GM12875 (cell line): ENCODE measurements around the gene FOXN3.

Source experiments
- H3K4me3 ChIP-seq: one replicate; pipeline ENCODE4 v1.5.1; 2011; ENCODE audit warnings: low read depth, low read length, control low read depth
- CTCF ChIP-seq: IDR thresholded peaks from 2 replicates; pipeline ENCODE4 v1.5.1; 2011; ENCODE audit warnings: low read depth, mild to moderate bottlenecking, control low read depth, inconsistent platforms, low read length, moderate library complexity, borderline replicate concordance; ENCODE audit not compliant: insufficient read depth

FOXN3 gene

DNA sequence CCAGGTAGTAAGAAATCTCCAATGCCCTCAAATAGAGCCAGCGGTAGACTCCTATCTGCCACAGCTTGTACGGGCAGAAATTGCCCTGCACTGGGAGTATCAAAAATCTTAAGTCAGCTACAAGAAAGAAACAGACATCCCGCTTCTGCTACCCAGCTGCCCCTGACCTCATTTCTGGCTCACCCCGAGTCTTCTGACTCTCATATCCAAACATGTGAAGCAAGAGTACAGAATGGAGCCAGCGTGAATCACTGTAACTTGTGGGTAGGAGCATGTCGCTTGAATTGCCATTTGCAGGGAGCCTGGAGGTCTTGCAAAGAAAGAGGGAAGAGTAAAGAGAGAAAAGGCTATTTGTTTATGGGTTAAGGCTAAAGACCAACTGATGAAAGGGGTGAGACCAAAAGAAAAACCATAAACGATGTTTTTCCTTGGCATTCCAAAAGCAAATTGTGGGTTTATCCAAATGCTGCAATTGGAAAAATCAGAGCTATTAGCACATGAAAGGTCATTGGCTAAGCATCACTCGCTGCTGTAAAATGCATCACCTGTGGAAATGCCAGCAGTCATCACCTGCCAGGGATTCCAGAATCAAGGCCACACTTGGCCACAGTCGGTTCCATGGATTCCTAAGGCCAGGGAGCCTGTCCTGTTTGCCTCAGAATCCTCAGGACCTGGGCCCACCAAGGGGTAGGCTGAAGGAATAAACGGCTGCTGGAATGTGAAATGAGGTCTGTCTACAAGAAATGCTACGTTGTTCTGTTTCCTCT, 86.6 kb downstream of the FOXN3 start:
- H3K4me3 ChIP-seq = no peak overlapping the region
- no peak for TF ChIP-seq CTCF

- TF ChIP-seq CTCF = no peak
- no peak overlapping the region for H3K4me3 ChIP-seq
These were observed 89.2 kb downstream of the FOXN3 start for GRCh38 chr14:89327771-89328212.

DNA sequence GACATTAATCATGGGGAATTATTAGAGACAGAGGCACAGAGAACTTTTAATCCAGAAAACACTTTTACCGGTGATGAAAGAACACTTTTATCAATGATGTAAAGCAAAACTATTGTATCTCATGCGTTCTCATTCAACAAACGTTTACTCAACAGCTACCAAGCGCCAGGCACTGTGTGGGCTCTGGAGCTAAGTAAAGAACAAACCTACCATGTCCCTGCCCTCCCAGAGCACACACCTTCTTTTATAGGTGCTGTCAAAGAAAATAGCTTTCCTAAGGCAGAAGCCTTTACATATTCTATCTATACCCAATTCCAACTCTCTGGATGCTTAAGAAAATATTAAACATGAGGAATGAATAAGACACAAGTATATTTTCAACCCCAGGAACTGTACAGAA, 91.1 kb downstream of the FOXN3 start:
- TF ChIP-seq CTCF = no peak
- H3K4me3 ChIP-seq = no peak overlapping the region

DNA sequence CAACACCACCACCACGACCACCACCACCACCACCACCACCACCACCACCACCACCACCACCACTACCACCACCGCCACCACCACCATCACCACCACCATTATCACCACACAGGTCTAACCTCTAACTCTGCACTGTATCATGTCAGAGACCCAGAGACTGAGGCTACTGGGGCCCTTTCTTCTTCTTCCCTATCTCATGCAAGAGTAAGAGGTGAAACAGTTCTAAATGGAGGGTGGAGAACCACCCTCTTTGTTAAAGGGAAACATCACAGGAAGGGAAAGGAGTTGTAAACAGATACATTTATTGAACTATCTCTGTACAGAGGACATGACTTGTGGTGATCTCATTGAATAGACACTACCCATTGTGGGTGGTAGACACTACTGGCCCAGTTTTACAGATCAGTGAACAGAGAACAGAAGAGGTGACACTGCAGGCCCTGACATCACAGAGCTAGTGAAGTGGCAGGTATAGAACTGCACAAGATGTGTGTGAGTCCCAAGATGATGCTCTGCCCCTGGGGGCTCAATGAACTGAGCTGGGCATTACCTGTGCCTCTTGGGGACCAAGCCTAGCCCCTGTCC, 91.6 kb downstream of the FOXN3 start:
- TF ChIP-seq CTCF = no peak

GRCh38 chr14:89324501-89325298, 92.3 kb downstream of the FOXN3 start:
- TF ChIP-seq CTCF = no peak
- H3K4me3 ChIP-seq = no peak overlapping the region

More for the DNA sequence above, 91.6 kb downstream of the FOXN3 start:
- no peak overlapping the region for H3K4me3 ChIP-seq

DNA sequence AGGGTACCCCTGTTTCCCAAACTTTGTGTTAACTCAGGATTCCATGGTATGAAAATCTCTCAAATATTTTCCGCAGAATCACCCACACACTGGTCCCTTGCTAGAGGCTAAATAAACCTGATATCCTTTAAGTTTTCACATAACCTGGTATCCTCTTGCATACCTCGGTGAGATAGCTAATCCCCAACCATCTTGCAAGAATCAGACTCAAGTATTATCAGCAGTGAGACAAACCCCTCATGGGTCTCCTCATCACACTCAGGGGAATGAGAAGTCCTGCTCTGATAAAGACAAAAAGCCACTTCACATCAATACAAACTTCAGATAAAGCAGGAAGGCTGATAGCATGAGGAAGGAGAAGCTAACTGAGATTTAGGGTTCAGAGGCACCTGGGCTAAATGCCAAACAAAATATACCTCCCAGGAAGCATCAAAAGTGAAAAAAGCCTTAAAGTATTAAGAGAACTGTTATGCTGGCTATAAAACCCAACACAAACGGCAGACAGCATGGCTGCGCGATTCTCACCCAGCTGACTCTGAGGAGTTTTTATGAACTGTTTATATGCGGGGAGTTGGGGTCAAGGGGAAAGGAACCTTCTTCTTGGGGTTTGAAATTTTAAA, 96.5 kb downstream of the FOXN3 start:
- TF ChIP-seq CTCF = no peak

More for the DNA sequence above, 96.5 kb downstream of the FOXN3 start:
- no peak overlapping the region for H3K4me3 ChIP-seq
